Urinary bladder (tissue), 4 donors: ENCODE results near the gene OR8A1. TPM values are rescaled to one million over a fixed set of nuclear protein-coding genes. Genes with fewer than 3 reads are reported as not detected.

Experiments
- DNase-seq: peaks from one replicate; pipeline ENCODE4 v3.0.0-alpha.2; 2015; ENCODE audit errors: extremely low spot score
- H3K27ac ChIP-seq: one replicate; pipeline ENCODE4 v1.5.1; 2013; ENCODE audit warnings: low read depth, mild to moderate bottlenecking, moderate library complexity
- H3K36me3 ChIP-seq: one replicate; pipeline ENCODE4 v1.6.1; 2013; ENCODE audit warnings: mild to moderate bottlenecking, moderate library complexity; ENCODE audit not compliant: insufficient read depth
- H3K4me1 ChIP-seq: one replicate; pipeline ENCODE4 v1.6.1; 2013; ENCODE audit warnings: mild to moderate bottlenecking, moderate library complexity; ENCODE audit not compliant: insufficient read depth
- H3K4me3 ChIP-seq: one replicate; pipeline ENCODE4 v1.5.1; 2013; ENCODE audit warnings: low read depth, low read length
- WGBS: extraction: QIAGEN DNeasy Blood & Tissue Kit; methylation state at CpG from one replicate; pipeline ENCODE4 v1.1.7; 2013; 5-methylcytosine and 5-hydroxymethylcytosine counted together
- polyA plus RNA-seq: library from polyadenylated mRNA; stranded (reverse); fragments of 200-250 nt; gene quantifications from one replicate; pipeline ENCODE4 v1.2.3, GENCODE V29; 2013
- small RNA-seq: library from RNA; depleted of rRNA; stranded (forward); fragments of <200 nt; gene quantifications from one replicate; pipeline ENCODE3, GENCODE V24; 2014
- total RNA-seq: library from RNA; depleted of rRNA; stranded (reverse); fragments of >200 nt; gene quantifications from one replicate; pipeline ENCODE4 v1.2.3, GENCODE V29; 2014
- donor health status: healthy with polysubstance abuse.
- donor health status: healthy.

OR8A1 gene
- total and polyA plus RNA-seq, 2 donors: not detected

GRCh38 chr11:124605719-124606118 is 35.9 kb downstream of the OR8A1 start:
- no peak overlapping the region for H3K27ac ChIP-seq
- H3K4me3 ChIP-seq: no peak overlapping the region
- no peaks in the 10 kb centered on the region for H3K36me3 ChIP-seq
- no peaks in the 10 kb centered on the region for H3K4me1 ChIP-seq
- 75% methylated on average over 3 of the region's 3 CpGs for WGBS
- DNase-seq: no peak

- H3K4me1 ChIP-seq: no peaks in the 10 kb centered on the region
- H3K27ac ChIP-seq: no peak overlapping the region
- H3K4me3 ChIP-seq: no peak overlapping the region
- no peaks in the 10 kb centered on the region for H3K36me3 ChIP-seq
- no peak for DNase-seq
Observed at GRCh38 chr11:124608147-124608546, 38.4 kb downstream of the OR8A1 start.

GRCh38 chr11:124610295-124610694 is 40.5 kb downstream of the OR8A1 start:
- no peaks in the 10 kb centered on the region for H3K36me3 ChIP-seq
- DNase-seq: no peak
- no peak overlapping the region for H3K4me3 ChIP-seq
- H3K27ac ChIP-seq: no peak overlapping the region
- WGBS: 76% methylated on average over 2 of the region's 2 CpGs
- H3K4me1 ChIP-seq: no peaks in the 10 kb centered on the region

- H3K27ac ChIP-seq: no peak within 1 kb of the TSS
- H3K4me3 ChIP-seq: no peak within 1 kb of the TSS
- no peak for DNase-seq
- no peaks in the 10 kb centered on the region for H3K4me1 ChIP-seq
- no peaks in the 10 kb centered on the region for H3K36me3 ChIP-seq
- WGBS: 72% methylated on average over 5 of the region's 5 CpGs
Observed at GRCh38 chr11:124611064-124611463, 41.3 kb downstream of the OR8A1 start, which contains the start of gene PANX3. Gene PANX3, plus strand, starts transcription at chr11:124611428. Its CDS starts 129 bp downstream, at chr11:124611557.

- H3K27ac ChIP-seq: no peak overlapping the region
- H3K36me3 ChIP-seq: no peaks in the 10 kb centered on the region
- H3K4me3 ChIP-seq: no peak overlapping the region
- DNase-seq: no peak
- WGBS: 68% methylated on average over 3 of the region's 3 CpGs
- no peaks in the 10 kb centered on the region for H3K4me1 ChIP-seq
Observed at GRCh38 chr11:124612045-124612444, 42.2 kb downstream of the OR8A1 start.

- Histone ChIP-seq H3K36me3 (no peaks in the 10 kb centered on the region), H3K4me1 (no peaks in the 10 kb centered on the region), H3K27ac (no peak overlapping the region), H3K4me3 (no peak overlapping the region)
- no peak for DNase-seq
- 44% methylated on average over 10 of the region's 10 CpGs for WGBS
Observed at GRCh38 chr11:124612567-124613246, 42.9 kb downstream of the OR8A1 start.

GRCh38 chr11:124618863-124619262 is 49.1 kb downstream of the OR8A1 start:
- DNase-seq: no peak
- Histone ChIP-seq H3K27ac (no peak overlapping the region), H3K4me1 (no peaks in the 10 kb centered on the region), H3K36me3 (no peaks in the 10 kb centered on the region), H3K4me3 (no peak overlapping the region)
- 72% methylated on average over 5 of the region's 5 CpGs for WGBS

Small RNA genes within 50 kb of the gene (small RNA-seq; reads per million reads assigned to genes)
- not detected for gene OR8A3P

Other genes starting within 250 kb of the OR8A1 start
- gene OR8D2, start 249.8 kb upstream of the OR8A1 start, total RNA-seq: not detected
- not detected for gene OR8D2, start 249.8 kb upstream of the OR8A1 start, polyA plus RNA-seq
- gene OR8B2, start 185.5 kb upstream of the OR8A1 start, total RNA-seq: not detected
- not detected for gene OR8B2, start 185.5 kb upstream of the OR8A1 start, polyA plus RNA-seq
- not detected for gene OR8B3, start 171.0 kb upstream of the OR8A1 start, total RNA-seq
- not detected for gene OR8B3, start 171.0 kb upstream of the OR8A1 start, polyA plus RNA-seq
- not detected for gene OR8B4, start 145.1 kb upstream of the OR8A1 start, total RNA-seq
- not detected for gene OR8B4, start 145.1 kb upstream of the OR8A1 start, polyA plus RNA-seq
- gene OR8B8, start 124.3 kb upstream of the OR8A1 start, total RNA-seq: not detected
- gene OR8B8, start 124.3 kb upstream of the OR8A1 start, polyA plus RNA-seq: not detected
- not detected for gene OR8B12, start 26.3 kb upstream of the OR8A1 start, total RNA-seq
- not detected for gene OR8B12, start 26.3 kb upstream of the OR8A1 start, polyA plus RNA-seq
- gene PANX3, start 41.4 kb downstream of the OR8A1 start, total RNA-seq: not detected
- gene PANX3, start 41.4 kb downstream of the OR8A1 start, polyA plus RNA-seq: not detected
- gene TBRG1, start 52.9 kb downstream of the OR8A1 start, total RNA-seq: 25.0 TPM
- gene TBRG1, start 52.9 kb downstream of the OR8A1 start, polyA plus RNA-seq: 32.8 TPM
- 7.8 TPM for gene SIAE, start 103.7 kb downstream of the OR8A1 start, total RNA-seq
- 11.6 TPM for gene SIAE, start 103.7 kb downstream of the OR8A1 start, polyA plus RNA-seq
- 5.7 TPM for gene SPA17, start 103.9 kb downstream of the OR8A1 start, total RNA-seq
- gene SPA17, start 103.9 kb downstream of the OR8A1 start, polyA plus RNA-seq: 4.4 TPM
- gene NRGN, start 169.9 kb downstream of the OR8A1 start, total RNA-seq: 0.37 TPM
- 5.1 TPM for gene NRGN, start 169.9 kb downstream of the OR8A1 start, polyA plus RNA-seq
- 27.5 TPM for gene VSIG2, start 182.3 kb downstream of the OR8A1 start, total RNA-seq
- gene VSIG2, start 182.3 kb downstream of the OR8A1 start, polyA plus RNA-seq: 36.4 TPM
- 13.3 TPM for gene ESAM, start 192.3 kb downstream of the OR8A1 start, total RNA-seq
- gene ESAM, start 192.3 kb downstream of the OR8A1 start, polyA plus RNA-seq: 66.2 TPM
- gene MSANTD2, start 230.4 kb downstream of the OR8A1 start, total RNA-seq: 28.8 TPM
- gene MSANTD2, start 230.4 kb downstream of the OR8A1 start, polyA plus RNA-seq: 8.7 TPM